Stomach smooth muscle (tissue), 2 donors: Measurements from ENCODE around the gene ANKRD34A.

Source experiments
- H3K27ac ChIP-seq: one replicate; pipeline ENCODE4 v1.7.0; 2013; ENCODE audit warnings: mild to moderate bottlenecking, low read length, inconsistent platforms
- H3K27me3 ChIP-seq, 2 donors: one replicate each; pipeline ENCODE4 v1.7.0; 2013; ENCODE audit warnings: low read length in 2 of 2; ENCODE audit not compliant: insufficient read depth in 2 of 2, control insufficient read depth in 1 of 2
- H3K36me3 ChIP-seq, 2 donors: one replicate each; pipeline ENCODE4 v1.7.0; 2013; ENCODE audit warnings: low read length in 2 of 2; ENCODE audit not compliant: control insufficient read depth in 2 of 2, insufficient read depth in 2 of 2
- H3K4me1 ChIP-seq: one replicate; pipeline ENCODE4 v1.7.0; 2013; ENCODE audit warnings: low read length; ENCODE audit not compliant: control insufficient read depth, insufficient read depth
- H3K4me3 ChIP-seq, 2 donors: one replicate each; pipeline ENCODE4 v1.7.0; 2013; ENCODE audit warnings: low read length in 2 of 2
- H3K9ac ChIP-seq, 2 donors: one replicate each; pipeline ENCODE4 v1.7.0; 2013; ENCODE audit warnings: low read length in 2 of 2, mild to moderate bottlenecking in 1 of 2
- H3K9me3 ChIP-seq, 2 donors: one replicate each; pipeline ENCODE4 v1.7.0; 2013; ENCODE audit warnings: low read length in 2 of 2; ENCODE audit not compliant: control insufficient read depth in 2 of 2
- donor health status: healthy.
- donor health status: Pancreatic carcinoma.

Gene ANKRD34A

DNA sequence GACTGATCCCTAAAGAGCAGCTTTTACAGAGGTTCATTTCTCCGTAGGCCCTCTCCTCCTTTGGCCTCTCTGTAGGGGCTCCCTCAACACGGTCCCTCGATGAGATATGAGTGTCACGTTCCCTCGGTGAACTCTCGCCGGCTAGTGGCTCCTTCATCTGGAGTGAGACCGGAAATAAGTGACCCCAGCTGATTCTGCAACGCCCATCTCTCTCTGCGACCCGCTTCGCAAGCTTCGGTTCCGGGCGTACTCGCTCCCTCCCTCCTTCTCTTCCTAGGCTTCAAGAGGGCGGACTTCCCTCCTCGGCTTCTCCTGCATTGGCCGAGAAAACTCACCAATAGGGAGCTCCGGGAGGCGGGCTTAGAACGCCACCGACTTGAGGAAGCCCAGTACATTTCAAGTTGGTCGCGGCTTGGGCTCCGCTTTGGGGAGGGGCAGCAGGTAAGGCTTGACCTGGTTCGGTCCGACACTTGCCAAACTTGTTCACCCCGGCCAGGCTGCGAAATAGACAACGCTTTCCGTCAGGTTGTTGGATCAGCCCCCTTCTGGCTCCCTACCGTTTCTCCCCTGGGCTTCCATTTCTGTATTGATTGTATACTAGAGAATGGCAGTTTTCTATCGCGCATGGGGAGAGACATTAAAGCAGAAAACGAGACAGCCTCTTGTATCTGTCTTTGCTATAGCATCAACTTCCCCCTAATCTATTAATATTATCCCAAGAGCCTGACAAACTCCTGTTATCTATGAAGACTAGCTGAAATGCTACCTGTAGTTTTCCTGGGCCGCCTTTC is at the start of gene ANKRD34A, which contains the start of gene POLR3GL:
Gene ANKRD34A, minus strand, starts transcription at position 248 of the 791 bp plus-strand sequence. CDS start 2,816 bp downstream, outside the sequence.
Gene POLR3GL, plus strand, starts transcription at position 363 of the 791 bp plus-strand sequence. CDS start 10,176 bp downstream, outside the sequence.
- Histone ChIP-seq H3K27ac (peak within 1 kb of the TSS; percentile 74), H3K4me1 (peaks cover 41% of the 10 kb centered on the region), H3K9me3 (peaks cover 0 to 6% of the 10 kb centered on the region in 2 donors), H3K4me3 (peak within 1 kb of the TSS; percentile 88), H3K9ac (peak within 1 kb of the TSS; percentile 88 to 89), H3K36me3 (no peaks in the 10 kb centered on the region), H3K27me3 (no peaks in the 10 kb centered on the region)

DNA sequence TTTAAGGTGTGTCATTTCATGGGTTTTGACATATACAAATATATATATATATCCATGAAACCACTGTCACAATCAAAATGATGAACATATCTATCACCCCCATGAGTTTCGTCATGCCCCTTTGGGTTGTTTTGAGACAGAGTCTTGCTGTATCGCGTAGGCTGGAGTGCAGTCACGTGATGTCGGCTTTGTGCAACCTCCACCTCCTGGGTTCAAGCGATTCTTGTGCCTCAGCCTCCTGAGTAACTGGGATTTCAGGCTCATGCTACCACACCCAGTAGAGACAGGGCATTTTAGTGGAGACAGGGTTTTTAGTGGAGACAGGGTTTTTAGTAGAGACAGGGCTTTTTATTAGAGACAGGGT is 49.2 kb upstream of the ANKRD34A start:
- no peaks in the 10 kb centered on the region for H3K36me3 ChIP-seq
- no peaks in the 10 kb centered on the region for H3K27me3 ChIP-seq
- no peak overlapping the region for H3K9ac ChIP-seq
- H3K9me3 ChIP-seq = no peaks in the 10 kb centered on the region
- H3K4me3 ChIP-seq = no peak overlapping the region
- H3K27ac ChIP-seq = no peak overlapping the region
- H3K4me1 ChIP-seq = peaks cover 2% of the 10 kb centered on the region

DNA sequence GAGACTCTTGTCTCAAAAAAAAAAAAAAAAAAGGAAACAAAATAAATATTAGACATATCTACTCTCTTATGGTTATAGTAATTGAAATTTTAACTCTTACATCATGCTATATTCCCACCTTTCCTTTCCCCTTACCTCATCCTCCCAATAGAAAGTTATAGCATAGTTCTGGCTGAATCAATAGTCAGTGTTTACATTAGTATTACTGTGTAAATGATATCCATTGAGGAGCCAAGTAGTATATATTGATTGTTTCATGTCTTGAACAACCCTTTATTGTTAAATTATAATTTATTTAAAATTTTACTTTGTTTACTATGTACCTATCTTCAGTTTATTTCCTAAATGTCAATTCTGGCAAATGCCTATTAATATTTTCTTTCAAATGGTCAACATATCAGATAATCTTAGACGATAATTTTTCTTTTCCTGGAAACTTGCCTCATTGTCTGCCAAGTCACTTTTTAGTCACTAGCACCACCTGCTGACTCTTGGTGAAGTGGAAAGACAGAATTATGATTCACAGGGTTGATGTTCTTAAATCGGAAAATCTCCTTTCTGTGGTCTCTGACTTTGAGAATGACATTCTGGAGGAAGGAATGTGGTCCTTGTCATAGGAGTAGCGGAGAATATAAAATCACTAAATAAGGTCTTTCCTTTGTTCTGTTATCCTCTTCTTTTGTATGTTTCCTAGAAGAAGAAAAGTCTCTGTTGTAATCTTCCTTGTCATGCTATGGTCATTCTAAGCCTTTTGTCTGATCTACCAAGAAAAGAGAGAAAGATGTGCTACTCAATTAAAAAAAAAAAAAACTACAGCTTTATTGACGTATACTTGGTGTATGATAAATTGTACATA is 48.6 kb upstream of the ANKRD34A start:
- Histone ChIP-seq H3K36me3 (no peaks in the 10 kb centered on the region), H3K9me3 (no peaks in the 10 kb centered on the region), H3K4me3 (no peak overlapping the region), H3K27me3 (no peaks in the 10 kb centered on the region), H3K9ac (peak overlapping the region in 1 of 2 donors; percentile 13), H3K4me1 (peaks cover 2% of the 10 kb centered on the region), H3K27ac (no peak overlapping the region)

DNA sequence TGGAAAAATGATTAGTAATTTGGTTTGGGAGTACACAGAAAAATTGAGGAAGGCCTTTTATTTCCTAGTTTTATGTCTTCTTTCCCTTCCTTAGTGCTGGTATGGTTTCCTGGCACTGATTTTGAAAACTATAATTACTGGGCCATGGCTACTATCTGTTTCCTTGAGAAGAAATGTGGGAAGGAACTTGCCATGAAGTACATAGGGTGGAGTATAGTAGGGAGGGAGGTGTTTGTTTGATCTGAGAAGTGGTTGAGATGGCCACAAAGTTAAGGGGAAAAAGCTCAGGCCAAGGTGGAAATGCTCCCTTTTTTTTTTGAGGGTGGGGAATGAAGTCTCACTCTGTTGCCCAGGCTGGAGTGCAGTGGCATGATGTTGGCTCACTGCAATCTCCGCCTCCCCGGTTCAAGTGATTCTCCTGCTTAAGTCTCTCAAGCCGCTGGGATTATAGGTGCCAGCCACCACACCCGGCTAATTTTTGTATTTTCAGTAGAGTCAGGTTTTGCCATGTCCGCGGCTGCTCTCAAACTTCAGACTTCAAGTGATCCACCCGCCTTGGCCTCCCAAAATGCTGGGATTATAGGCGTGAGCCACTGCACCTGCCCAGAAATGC is 45.9 kb upstream of the ANKRD34A start:
- Histone ChIP-seq H3K27me3 (no peaks in the 10 kb centered on the region), H3K9me3 (no peaks in the 10 kb centered on the region), H3K4me1 (peaks cover 5% of the 10 kb centered on the region), H3K36me3 (no peaks in the 10 kb centered on the region), H3K27ac (no peak overlapping the region), H3K9ac (no peak overlapping the region), H3K4me3 (no peak overlapping the region)

DNA sequence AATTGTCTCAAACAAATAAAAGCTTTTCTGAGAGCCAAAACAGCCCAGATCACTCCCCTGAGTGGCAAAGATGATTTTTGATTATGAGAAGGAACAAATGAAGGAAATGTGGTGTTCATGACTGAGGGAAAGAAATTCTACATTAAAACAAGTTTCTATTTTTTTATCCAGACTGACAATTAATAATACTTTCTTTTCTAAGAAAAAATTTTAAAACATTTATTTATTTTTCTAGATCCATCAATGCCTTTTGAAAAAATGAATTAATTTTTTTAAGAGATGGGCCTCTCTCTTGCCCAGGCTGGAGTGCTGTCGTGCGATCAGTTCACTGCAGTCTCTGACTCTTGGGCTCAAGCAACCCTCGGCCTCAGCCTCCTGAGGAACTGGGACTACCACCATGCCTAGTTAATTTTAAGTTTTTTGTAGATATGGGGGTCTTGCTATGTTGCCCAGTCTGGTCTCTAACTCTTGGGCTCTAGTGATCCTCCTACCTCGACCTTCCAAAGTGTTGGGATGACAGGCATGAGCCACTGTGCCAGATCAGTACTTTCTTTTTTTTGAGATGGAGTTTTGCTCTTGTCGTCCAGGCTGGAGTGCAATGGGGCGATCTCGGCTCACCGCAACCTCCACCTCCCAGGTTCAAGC is 43.2 kb upstream of the ANKRD34A start:
- Histone ChIP-seq H3K9ac (peak overlapping the region in 1 of 2 donors; percentile 48), H3K4me3 (no peak overlapping the region)

DNA sequence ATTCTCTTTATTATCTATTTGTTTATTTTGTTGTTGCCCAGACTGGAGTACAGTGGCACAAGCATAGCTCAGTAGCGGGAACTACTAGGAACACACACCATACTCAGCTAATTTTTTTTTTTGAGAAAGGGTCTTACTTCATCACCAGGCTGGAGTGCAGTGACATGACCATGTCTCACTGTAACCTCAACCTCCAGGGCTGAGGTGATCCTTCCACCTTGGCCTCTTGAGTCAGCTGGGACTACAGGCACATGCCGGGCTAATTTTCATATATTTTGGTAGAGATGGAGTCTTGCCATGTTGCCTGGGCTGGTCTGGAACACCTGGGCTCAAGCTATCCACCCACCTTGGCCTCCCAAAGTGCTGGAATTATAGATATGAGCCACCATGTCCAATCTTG is 37.3 kb upstream of the ANKRD34A start:
- no peaks in the 10 kb centered on the region for H3K9me3 ChIP-seq
- no peaks in the 10 kb centered on the region for H3K27me3 ChIP-seq
- H3K27ac ChIP-seq = no peak overlapping the region
- H3K4me1 ChIP-seq = peaks cover 32% of the 10 kb centered on the region
- no peak overlapping the region for H3K9ac ChIP-seq
- H3K36me3 ChIP-seq = no peaks in the 10 kb centered on the region
- no peak overlapping the region for H3K4me3 ChIP-seq

More for the DNA sequence above, 43.2 kb upstream of the ANKRD34A start:
- H3K27ac ChIP-seq = peak overlapping the region; percentile 67
- no peaks in the 10 kb centered on the region for H3K9me3 ChIP-seq
- no peaks in the 10 kb centered on the region for H3K27me3 ChIP-seq
- H3K36me3 ChIP-seq = no peaks in the 10 kb centered on the region
- peaks cover 4% of the 10 kb centered on the region for H3K4me1 ChIP-seq

DNA sequence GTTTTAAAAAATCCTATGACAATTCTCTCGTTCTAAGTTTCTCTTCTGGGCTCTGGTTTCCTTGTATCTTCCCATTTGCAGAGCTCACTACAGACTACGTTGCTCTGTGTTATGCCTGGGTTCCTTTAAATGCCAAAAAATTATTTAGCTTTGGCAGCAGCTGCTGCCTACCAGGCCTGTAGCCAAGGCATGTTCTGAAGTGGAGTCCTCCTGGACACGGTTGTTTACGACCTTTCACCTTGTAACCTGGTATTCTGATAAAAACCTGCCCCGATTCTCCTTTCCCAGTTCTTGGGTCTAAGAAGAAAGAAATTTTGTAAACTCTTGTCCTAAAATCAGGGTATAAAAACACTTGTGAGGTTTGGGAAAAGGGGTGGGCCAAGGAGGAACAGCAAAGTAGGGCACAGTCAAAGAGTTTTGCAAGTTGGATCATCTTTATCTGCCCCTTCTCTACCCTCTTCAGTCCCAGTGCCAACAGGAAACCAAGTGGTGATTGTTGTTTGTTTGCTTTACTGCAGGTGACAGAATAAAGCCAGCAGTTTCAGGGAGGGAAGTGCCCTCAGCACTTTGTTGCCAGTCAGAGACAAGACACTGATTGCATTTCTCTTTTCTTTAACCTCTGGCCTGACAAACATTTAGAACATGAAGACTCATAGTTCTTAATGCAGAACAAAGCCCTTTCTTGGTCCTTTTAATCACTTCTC is 35.1 kb upstream of the ANKRD34A start:
- Histone ChIP-seq H3K4me3 (peak overlapping the region; percentile 74 to 99), H3K9ac (peak overlapping the region; percentile 43 to 54), H3K9me3 (no peaks in the 10 kb centered on the region), H3K27me3 (no peaks in the 10 kb centered on the region), H3K4me1 (peaks cover 29% of the 10 kb centered on the region), H3K36me3 (peaks cover 6 to 15% of the 10 kb centered on the region in 2 donors), H3K27ac (peak overlapping the region; percentile 98)

DNA sequence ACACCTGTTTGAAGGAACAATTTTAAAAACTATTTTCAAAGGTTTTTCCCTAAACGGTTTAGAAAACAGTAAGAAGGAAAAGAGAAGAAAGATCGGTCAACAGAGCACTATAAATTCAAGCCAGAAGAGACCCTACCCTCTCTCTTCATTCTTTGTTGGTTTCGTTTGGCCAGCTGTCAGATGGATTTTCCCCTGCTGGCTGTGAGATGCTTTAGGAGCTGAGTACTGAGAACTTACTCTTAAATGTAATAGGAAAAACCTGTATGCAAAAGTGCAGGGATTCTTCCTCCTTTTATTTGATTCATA is 33.3 kb upstream of the ANKRD34A start:
- no peaks in the 10 kb centered on the region for H3K9me3 ChIP-seq

DNA sequence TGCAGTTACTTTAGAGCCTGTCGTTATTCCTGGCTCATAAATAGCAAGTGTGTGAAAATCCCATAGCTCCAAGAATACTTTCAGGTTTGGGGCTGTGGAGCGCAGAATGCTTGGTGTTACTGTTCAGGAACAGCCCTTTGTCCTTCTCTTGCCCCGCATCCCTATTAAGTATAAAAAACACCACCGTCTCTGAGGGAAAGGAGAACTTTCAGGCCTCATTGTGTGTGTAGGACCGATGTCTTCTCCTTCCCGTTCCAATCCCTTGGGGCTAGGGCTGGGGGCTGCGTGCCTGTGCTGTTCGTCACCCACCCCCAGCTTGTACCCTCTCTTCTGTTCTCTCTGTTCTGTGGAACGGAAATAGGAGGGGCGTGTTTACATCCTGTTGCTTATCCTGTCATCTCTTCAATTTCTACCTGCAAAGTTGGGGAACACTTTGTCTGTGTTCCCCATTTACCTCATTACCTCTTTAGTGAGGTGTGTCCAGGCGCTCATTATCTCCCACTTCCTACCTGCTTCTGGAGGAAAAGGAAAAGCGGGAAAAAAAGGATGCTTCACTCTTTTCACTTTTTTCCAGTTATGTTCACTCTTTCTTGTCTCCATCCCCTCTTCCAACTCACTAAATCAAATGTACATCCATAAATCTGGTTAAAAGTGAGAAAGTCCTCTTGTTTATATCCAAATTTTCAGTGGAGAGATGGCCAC is 32.8 kb upstream of the ANKRD34A start:
- H3K9ac ChIP-seq = peak overlapping the region; percentile 90 to 98
- peaks cover 27 to 38% of the 10 kb centered on the region in 2 donors for H3K36me3 ChIP-seq
- peak overlapping the region; percentile 98 for H3K27ac ChIP-seq
- no peaks in the 10 kb centered on the region for H3K9me3 ChIP-seq
- H3K4me3 ChIP-seq = peak overlapping the region; percentile 74 to 99
- peaks cover 36% of the 10 kb centered on the region for H3K4me1 ChIP-seq
- H3K27me3 ChIP-seq = no peaks in the 10 kb centered on the region

More for the DNA sequence above, 33.3 kb upstream of the ANKRD34A start:
- Histone ChIP-seq H3K9ac (peak overlapping the region; percentile 90 to 98), H3K27ac (peak overlapping the region; percentile 98), H3K4me1 (peaks cover 31% of the 10 kb centered on the region), H3K4me3 (peak overlapping the region; percentile 74 to 99), H3K36me3 (peaks cover 23 to 33% of the 10 kb centered on the region in 2 donors), H3K27me3 (no peaks in the 10 kb centered on the region)
